ENCODE data around the gene DDX18.
A peak's percentile ranks its signal among the peaks of the same experiment; 100 is the strongest.
"Not testable (repeated sequence)": the region's sequence is repeated elsewhere in the genome, so short reads cannot be mapped to it uniquely, and the experiment has no call there.

DDX18 gene

DNA sequence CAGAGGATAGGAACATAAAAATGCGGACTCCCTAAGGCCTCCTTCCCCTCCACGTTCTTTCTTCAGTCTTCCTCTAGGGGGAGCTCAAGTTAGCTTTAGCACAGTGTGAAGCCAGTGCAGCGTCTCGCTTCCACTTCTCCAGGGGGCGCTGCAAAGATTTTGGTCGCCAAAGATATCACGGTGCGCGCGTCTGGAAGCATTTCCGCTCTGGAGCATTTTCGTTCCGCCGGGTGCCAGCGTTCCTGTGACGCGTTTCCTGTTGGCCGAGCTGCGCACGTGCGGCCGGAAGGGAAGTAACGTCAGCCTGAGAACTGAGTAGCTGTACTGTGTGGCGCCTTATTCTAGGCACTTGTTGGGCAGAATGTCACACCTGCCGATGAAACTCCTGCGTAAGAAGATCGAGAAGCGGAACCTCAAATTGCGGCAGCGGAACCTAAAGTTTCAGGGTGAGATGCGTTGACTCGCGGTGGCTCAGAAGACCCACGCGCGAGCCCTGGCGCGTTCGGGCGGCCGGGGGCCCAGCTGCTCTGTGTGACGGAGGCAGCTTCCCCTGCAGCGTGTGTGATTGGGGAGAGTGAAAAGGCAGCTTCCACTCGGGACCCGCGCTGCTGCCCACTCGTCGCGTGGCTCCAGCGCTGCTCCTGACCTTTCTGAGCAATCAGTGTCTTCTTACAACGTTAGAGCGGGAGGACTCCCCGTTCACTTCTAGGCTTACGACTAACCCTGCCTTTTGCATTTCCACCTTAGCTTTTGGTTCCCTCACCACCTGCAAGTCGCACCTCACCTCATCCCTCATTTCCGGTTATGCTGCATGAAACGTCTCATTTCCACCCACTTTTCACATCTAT, at the start of gene DDX18:
Gene DDX18 (plus strand): TSS at position 275 of the 848 bp plus-strand sequence. CDS start 87 bp downstream, at position 362.
- DNase-seq, result peak; percentile 98

DNA sequence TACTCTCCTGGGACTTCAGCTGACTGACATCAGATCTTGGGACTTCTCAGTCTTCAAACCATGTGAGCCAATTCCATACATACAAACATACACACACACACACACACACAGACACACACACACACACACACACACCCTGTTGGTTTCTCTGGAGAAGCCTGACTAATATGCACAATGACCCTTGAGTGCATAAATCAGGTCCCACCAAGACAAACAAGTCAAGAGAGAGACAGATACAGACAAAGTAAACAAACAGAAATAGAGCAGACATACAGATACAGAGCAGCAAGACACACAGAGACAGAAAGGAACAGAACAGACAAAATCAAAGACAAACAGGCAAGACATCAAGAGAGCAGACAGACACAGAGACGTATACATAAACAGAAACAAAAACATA, 43.8 kb upstream of the DDX18 start:
- no peak for DNase-seq

- DNase-seq, result peak; percentile 61
Observed at GRCh38 chr2:117771969-117772630, 42.4 kb upstream of the DDX18 start.

GRCh38 chr2:117774716-117775115, 39.8 kb upstream of the DDX18 start:
- DNase-seq, result no peak

GRCh38 chr2:117775703-117776219, 38.7 kb upstream of the DDX18 start:
- no peak for DNase-seq

GRCh38 chr2:117776888-117777287, 37.6 kb upstream of the DDX18 start:
- DNase-seq, result no peak

GRCh38 chr2:117785740-117786139, 28.8 kb upstream of the DDX18 start:
- DNase-seq, result peak; percentile 36

DNA sequence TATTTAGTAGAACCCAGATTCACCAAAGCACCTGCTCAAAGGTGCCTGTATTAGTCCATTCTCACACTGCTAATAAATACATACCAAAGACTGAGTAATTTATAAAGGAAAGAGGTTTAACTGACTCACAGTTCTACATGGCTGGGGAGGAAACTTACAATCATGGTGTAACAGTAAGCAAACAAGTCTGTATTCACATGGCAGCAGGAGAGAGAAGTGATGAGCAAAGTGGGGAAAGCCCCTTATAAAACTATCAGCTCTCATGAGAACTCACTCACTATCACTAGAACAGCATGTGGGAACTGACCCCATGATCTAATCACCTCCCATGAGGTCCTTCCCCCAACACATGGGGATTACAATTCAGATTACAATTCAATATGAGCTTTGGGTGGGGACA, 28.0 kb upstream of the DDX18 start:
- no peak for DNase-seq

DNA sequence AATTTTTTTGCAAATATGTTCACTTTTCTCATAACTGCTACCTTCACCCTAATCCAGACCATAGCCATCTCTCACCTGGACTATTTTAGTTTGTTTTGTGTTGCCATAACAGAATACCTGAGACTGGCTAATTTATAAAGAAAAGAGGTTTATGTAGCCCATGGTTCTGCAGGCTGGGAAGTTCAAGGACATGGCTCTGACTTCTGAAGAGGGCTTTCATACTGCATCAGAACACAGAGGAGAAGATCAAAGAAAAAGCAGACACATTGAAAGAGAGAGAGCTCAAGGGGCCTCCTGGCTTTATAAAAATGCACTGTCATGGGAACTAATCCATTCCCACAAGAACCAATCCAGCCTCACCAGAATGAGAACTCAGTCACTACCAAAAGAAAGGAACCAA, 25.0 kb upstream of the DDX18 start:
- no peak for DNase-seq

DNA sequence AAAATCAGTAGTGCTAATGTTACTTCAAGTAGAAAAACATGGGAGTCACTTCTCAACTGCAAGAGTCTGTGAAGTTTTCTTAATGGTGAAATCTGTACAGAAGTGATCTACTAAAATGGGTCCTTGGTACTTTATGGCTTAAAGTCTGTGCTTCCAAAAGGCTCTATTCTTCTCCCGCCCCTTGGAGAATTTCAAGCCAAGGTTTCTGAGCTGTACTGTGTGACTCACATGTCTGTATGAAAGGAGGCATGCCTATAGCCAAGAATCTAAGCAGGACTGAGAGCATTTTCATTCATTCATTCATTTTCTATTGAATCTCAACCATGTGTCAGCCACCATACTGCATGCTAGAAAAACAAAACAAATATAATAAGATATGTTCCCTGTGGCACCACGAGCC, 19.8 kb upstream of the DDX18 start:
- no peak for DNase-seq

DNA sequence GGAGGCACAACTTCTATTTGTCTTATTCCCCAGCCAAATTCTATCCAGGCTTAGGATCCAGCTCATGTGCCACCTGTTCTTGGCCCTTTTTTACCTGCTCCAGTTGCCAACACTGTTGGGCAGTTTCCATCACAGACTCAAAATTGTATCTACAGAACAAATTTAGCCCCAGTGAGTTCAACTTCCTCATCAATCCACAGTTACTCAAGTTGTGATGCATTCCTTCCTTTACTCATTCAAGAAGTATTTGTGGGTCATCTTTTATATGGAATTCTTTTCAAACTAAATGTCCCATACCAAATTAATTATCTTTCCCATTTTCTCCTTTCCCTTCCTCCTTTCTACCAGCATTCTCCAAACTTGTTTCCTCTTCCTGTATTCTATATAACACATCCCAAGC, 12.7 kb upstream of the DDX18 start:
- DNase-seq, result no peak

DNA sequence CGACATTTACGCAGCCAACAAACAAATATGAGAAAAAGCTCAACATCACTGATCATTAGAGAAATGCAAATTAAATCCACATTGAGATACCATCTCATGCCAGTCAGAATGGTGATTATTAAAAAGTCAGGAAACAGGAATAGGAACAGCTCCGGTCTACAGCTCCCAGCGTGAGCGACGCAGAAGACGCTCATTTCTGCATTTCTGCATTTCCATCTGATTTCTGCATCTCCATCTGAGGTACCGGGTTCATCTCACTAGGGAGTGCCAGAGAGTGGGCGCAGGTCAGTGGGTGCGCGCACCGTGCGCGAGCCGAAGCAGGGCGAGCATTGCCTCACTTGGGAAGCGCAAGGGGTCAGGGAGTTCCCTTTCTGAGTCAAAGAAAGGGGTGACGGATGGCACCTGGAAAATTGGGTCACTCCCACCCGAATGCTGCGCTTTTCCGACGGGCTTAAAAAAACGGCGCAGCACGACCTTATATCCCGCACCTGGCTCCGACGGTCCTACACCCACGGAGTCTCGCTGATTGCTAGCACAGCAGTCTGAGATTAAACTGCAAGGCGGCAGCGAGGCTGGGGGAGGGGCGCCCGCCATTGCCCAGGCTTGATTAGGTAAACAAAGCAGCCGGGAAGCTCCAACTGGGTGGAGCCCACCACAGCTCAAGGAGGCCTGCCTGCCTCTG, 10.7 kb upstream of the DDX18 start:
- DNase-seq, result peak; percentile 13

DNA sequence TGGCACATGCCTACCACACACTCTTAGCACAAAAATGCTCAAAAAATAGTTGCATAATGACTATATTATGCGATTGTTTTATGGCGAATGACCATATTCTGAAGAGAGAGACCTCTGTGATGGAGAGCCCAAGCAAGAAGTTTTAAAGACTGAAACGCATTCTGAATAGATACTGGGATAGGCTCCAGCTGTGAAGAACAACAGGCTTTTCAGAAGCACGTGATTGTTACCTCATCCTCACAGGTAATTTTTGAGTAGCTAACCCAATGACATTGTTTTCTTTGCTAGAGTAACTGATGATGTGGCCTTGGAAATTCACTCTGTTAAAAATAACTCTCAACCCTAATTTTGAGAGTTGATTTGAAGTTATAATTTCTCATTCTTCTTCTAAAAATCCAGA, 2.0 kb upstream of the DDX18 start:
- no peak for DNase-seq

DNA sequence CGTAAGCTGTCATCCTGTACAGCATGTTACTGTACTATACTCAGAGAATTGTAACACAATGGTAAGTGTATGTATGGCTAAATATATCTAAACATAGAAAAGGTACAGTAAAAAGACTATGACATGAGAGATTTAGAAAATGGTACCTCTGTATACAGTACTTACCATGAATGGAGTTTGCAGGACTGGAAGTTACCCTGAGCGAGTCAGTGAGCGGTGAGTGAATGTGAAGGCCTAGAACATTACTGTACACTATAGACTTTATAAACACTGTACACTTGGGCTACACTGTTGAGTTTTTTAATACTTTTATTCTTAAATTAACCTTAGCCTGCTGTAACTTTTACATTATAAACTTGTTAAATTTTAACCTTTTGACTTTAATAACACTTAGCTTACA, 1.5 kb downstream of the DDX18 start:
- no peak for DNase-seq

GRCh38 chr2:117818921-117819320, 4.4 kb downstream of the DDX18 start:
- no peak for DNase-seq

DNA sequence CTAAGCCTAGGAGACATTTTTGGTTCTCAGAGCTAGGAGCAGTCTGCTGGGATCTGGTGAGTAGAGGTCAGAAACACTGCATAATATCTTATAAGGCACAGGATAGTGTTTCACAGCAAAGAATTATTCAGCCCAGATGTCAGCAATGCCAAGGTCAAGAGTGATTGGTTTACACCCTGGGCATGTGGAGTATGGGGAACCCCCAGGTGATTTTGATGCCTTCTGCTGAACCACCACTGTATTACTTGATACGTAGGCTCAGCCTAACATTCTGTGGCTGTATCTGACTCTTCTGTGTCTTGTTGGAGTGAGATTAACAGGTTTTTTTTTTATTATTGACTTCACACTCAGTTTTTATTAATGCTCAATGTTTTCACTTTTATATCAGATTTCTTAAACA, 6.0 kb downstream of the DDX18 start:
- no peak for DNase-seq

DNA sequence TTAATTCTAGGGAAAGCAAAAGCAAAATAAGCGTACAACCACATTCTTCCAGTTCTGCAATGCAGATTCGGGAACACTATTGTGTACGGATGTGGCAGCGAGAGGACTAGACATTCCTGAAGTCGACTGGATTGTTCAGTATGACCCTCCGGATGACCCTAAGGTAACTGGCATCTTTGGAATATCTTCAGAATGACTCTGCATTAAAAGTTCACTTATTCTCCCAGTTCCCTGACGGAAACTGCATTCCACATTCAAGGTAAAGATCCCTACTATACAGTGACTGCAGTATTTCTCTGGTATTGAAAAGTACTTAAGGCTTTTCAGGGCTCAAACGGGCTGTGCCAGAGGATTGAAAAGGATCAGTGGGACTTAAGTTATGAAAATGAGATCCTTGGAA, 10.9 kb downstream of the DDX18 start:
- DNase-seq, result no peak

GRCh38 chr2:117827464-117827863, 13.0 kb downstream of the DDX18 start:
- not testable (repeated sequence) for DNase-seq

DNA sequence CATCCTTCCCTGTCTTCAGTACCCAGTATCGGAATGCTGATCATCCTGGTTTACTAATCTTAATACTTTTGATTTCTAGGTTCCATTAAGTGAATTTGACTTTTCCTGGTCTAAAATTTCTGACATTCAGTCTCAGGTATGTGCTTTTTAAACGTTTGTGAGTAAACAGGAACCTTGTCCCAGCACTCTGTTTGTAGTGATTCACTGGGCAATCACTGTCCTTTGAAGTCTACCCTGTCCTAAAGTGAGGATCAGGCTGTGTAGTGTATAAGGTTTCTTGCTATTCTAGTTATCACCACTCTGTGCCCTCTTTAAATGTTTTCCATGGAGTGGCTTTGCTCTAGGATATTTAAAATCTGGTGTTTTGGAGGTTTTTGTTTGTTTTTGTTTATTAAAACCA, 14.4 kb downstream of the DDX18 start:
- no peak for DNase-seq

- no peak for DNase-seq
Observed at GRCh38 chr2:117832332-117832731, 17.8 kb downstream of the DDX18 start.

- DNase-seq, result no peak
Observed at GRCh38 chr2:117832905-117833613, 18.6 kb downstream of the DDX18 start.

GRCh38 chr2:117833911-117834310, 19.4 kb downstream of the DDX18 start:
- DNase-seq, result no peak

DNA sequence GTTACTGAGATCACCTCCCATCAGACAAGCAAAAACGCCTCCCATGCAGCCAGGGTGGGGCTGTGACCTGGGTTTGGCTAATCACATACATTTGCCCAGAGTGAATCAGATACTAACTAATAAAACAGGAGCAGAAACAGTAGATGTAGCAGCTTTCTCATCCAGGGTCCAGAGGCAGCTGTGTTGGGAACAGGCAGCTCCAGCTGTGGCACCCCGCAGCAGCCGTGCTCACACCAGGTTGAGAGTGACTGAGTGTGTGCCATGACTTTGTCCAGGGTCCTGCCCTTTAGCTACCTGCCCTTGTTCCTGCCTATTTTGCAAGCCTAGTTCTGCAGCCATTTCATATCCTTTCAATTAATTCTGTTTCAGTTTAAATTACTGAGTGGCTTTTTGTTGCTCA, 20.5 kb downstream of the DDX18 start:
- DNase-seq, result no peak
